GM19351 (cell line): ENCODE data around the gene HIGD1A.
"Not testable (repeated sequence)": the region's sequence is repeated elsewhere in the genome, so short reads cannot be mapped to it uniquely, and the experiment has no call there.

Experiments
- ATAC-seq: cut with Tn5 transposase; IDR thresholded peaks from one replicate; pipeline ENCODE4 v1.9.1; 2021; ENCODE audit warnings: mild to moderate bottlenecking, moderate library complexity; ENCODE audit not compliant: unreplicated experiment

HIGD1A gene

GRCh38 chr3:42829628-42830436 lies 25.5 kb upstream of the HIGD1A start:
- ATAC-seq, result no peak

GRCh38 chr3:42829083-42829627 lies 24.9 kb upstream of the HIGD1A start:
- ATAC-seq, result no peak

- ATAC-seq, result no peak
These were observed 23.4 kb upstream of the HIGD1A start for GRCh38 chr3:42827654-42828053.

GRCh38 chr3:42827023-42827422 lies 22.7 kb upstream of the HIGD1A start:
- no peak for ATAC-seq

- ATAC-seq, result no peak
These were observed 21.9 kb upstream of the HIGD1A start for GRCh38 chr3:42826141-42826540.

GRCh38 chr3:42823351-42823750 lies 19.1 kb upstream of the HIGD1A start:
- ATAC-seq, result no peak

- no peak for ATAC-seq
These were observed 18.5 kb upstream of the HIGD1A start for GRCh38 chr3:42822828-42823227.

- ATAC-seq, result no peak
These were observed 16.4 kb upstream of the HIGD1A start for GRCh38 chr3:42820746-42821051.

GRCh38 chr3:42819351-42819965 lies 15.2 kb upstream of the HIGD1A start:
- ATAC-seq, result no peak

GRCh38 chr3:42815826-42816225 lies 11.5 kb upstream of the HIGD1A start:
- no peak for ATAC-seq

- no peak for ATAC-seq
These were observed 10.7 kb upstream of the HIGD1A start for GRCh38 chr3:42814914-42815507.

- ATAC-seq, result no peak
These were observed 10.0 kb upstream of the HIGD1A start for GRCh38 chr3:42814246-42814645.

GRCh38 chr3:42811118-42811883 lies 7.0 kb upstream of the HIGD1A start:
- ATAC-seq, result not testable (repeated sequence)

- not testable (repeated sequence) for ATAC-seq
These were observed 6.4 kb upstream of the HIGD1A start for GRCh38 chr3:42810706-42811105.

GRCh38 chr3:42809202-42809601 lies 4.9 kb upstream of the HIGD1A start, which contains the start of gene ACKR2:
TSS of gene ACKR2 (plus strand) at chr3:42809445. CDS start at chr3:42864503, 55,058 bp downstream.
- no peak for ATAC-seq

GRCh38 chr3:42807929-42808328 lies 3.6 kb upstream of the HIGD1A start:
- no peak for ATAC-seq

- no peak for ATAC-seq
These were observed 991 bp upstream of the HIGD1A start for GRCh38 chr3:42805141-42805821.

- peak; percentile 22 for ATAC-seq
These were observed 492 bp upstream of the HIGD1A start for GRCh38 chr3:42804831-42805132.

- peak; percentile 7 for ATAC-seq
These were observed 730 bp downstream of the HIGD1A start for GRCh38 chr3:42803414-42804105.

- no peak for ATAC-seq
These were observed 1.3 kb downstream of the HIGD1A start for GRCh38 chr3:42802876-42803413.
